Measurements from ENCODE around the gene CDC25B. TPM values are rescaled to one million over a fixed set of nuclear protein-coding genes. Genes with fewer than 3 reads are reported as not detected.
A peak's percentile ranks its signal among the peaks of the same experiment; 100 is the strongest.

Gene CDC25B
- polyA plus RNA-seq, 1 donor (not counting 4 experiments of a cell fraction or from before 2014, with no cell fraction given), result 23.5 TPM

GRCh38 chr20:3765171-3765882, 30.8 kb upstream of the CDC25B start:
- Histone ChIP-seq H3K79me2 (ENCODE audit: control insufficient read depth, insufficient read depth, low read length) (peaks cover 18% of the 10 kb centered on the region), H3K9me1 (ENCODE audit: control insufficient read depth, extremely low read depth, insufficient read depth, low read length) (no peaks in the 10 kb centered on the region), H3K27ac (ENCODE audit: control insufficient read depth, insufficient read depth, low read length) (no peak overlapping the region), H3K4me1 (ENCODE audit: control insufficient read depth, extremely low read depth, insufficient read depth, low read length) (peaks cover 21% of the 10 kb centered on the region), H3K4me2 (ENCODE audit: control insufficient read depth, extremely low read depth, insufficient read depth, low read depth, low read length) (no peak overlapping the region), H4K20me1 (ENCODE audit: control insufficient read depth, extremely low read depth, insufficient read depth, low read length) (no peaks in the 10 kb centered on the region), H2AFZ (ENCODE audit: control insufficient read depth, low read length) (no peak overlapping the region), H3K36me3 (ENCODE audit: control insufficient read depth in 2 of 2, extremely low read depth in 1 of 2, insufficient read depth in 2 of 2, low read length in 2 of 2) (peaks cover 0 to 4% of the 10 kb centered on the region in 2 experiments), H3K27me3 (ENCODE audit: control insufficient read depth, extremely low read depth, insufficient read depth, low read length) (no peaks in the 10 kb centered on the region), H3K9me3 (ENCODE audit: control insufficient read depth, low read depth, low read length) (no peaks in the 10 kb centered on the region), H3K4me3 (ENCODE audit: control insufficient read depth in 2 of 3, extremely low read depth in 1 of 3, insufficient read depth in 2 of 3, low read depth in 1 of 3, low read length in 3 of 3) (no peak overlapping the region), H3K9ac (ENCODE audit: control insufficient read depth, extremely low read depth, insufficient read depth, low read length) (no peak overlapping the region)
- FAIRE-seq (no peak), DNase-seq (ENCODE audit: low read depth, low spot score) (no peak)
- dilution Hi-C loops (cut with MboI; ENCODE audit: extremely low pct_ligation_motif_present, low sequenced_read_pairs), result no loop called here
- TF ChIP-seq CTCF (optimal IDR thresholded peaks at IDR 0.05 in 1 of 3, IDR thresholded peaks at IDR 0.05 in 1 of 3, conservative IDR thresholded peaks at IDR 0.05 in 1 of 3; ENCODE audit: extremely low read depth in 1 of 3, insufficient read depth in 2 of 3, low read length in 3 of 3) (no peak), EZH2 (IDR thresholded peaks at IDR 0.05; ENCODE audit: low read length) (no peak)

GRCh38 chr20:3766422-3767109, 29.5 kb upstream of the CDC25B start:
- no peak for DNase-seq (ENCODE audit: low read depth, low spot score)
- Histone ChIP-seq H3K9me3 (ENCODE audit: control insufficient read depth, low read depth, low read length) (no peaks in the 10 kb centered on the region), H3K4me2 (ENCODE audit: control insufficient read depth, extremely low read depth, insufficient read depth, low read depth, low read length) (peak overlapping the region; percentile 90), H3K79me2 (ENCODE audit: control insufficient read depth, insufficient read depth, low read length) (peaks cover 18% of the 10 kb centered on the region), H3K27me3 (ENCODE audit: control insufficient read depth, extremely low read depth, insufficient read depth, low read length) (no peaks in the 10 kb centered on the region), H4K20me1 (ENCODE audit: control insufficient read depth, extremely low read depth, insufficient read depth, low read length) (no peaks in the 10 kb centered on the region), H3K36me3 (ENCODE audit: control insufficient read depth in 2 of 2, extremely low read depth in 1 of 2, insufficient read depth in 2 of 2, low read length in 2 of 2) (peaks cover 0 to 3% of the 10 kb centered on the region in 2 experiments), H3K27ac (ENCODE audit: control insufficient read depth, insufficient read depth, low read length) (no peak overlapping the region), H3K9ac (ENCODE audit: control insufficient read depth, extremely low read depth, insufficient read depth, low read length) (peak overlapping the region; percentile 91), H3K9me1 (ENCODE audit: control insufficient read depth, extremely low read depth, insufficient read depth, low read length) (no peaks in the 10 kb centered on the region), H3K4me3 (ENCODE audit: control insufficient read depth in 2 of 3, extremely low read depth in 1 of 3, insufficient read depth in 2 of 3, low read depth in 1 of 3, low read length in 3 of 3) (peak overlapping the region; percentile 81 to 93 (median 87)), H2AFZ (ENCODE audit: control insufficient read depth, low read length) (no peak overlapping the region), H3K4me1 (ENCODE audit: control insufficient read depth, extremely low read depth, insufficient read depth, low read length) (peaks cover 21% of the 10 kb centered on the region)
- TF ChIP-seq EZH2 (IDR thresholded peaks at IDR 0.05; ENCODE audit: low read length) (no peak), CTCF (optimal IDR thresholded peaks at IDR 0.05 in 1 of 3, IDR thresholded peaks at IDR 0.05 in 1 of 3, conservative IDR thresholded peaks at IDR 0.05 in 1 of 3; ENCODE audit: extremely low read depth in 1 of 3, insufficient read depth in 2 of 3, low read length in 3 of 3) (no peak)
- dilution Hi-C loops (cut with MboI; ENCODE audit: extremely low pct_ligation_motif_present, low sequenced_read_pairs), result no loop called here
- FAIRE-seq, result no peak

Measured in keratinocyte (primary cell).